GM12873 (cell line): ENCODE results near the gene CLDN14.

Experiments used
- TF ChIP-seq, protein P1 (sequence below): IDR thresholded peaks from 2 replicates; pipeline ENCODE4 v1.5.1; 2012; ENCODE audit warnings: low read depth, mild to moderate bottlenecking, moderate library complexity, low read length, control low read depth; ENCODE audit not compliant: insufficient read depth; ENCODE audit errors: missing control alignments

Gene CLDN14

DNA sequence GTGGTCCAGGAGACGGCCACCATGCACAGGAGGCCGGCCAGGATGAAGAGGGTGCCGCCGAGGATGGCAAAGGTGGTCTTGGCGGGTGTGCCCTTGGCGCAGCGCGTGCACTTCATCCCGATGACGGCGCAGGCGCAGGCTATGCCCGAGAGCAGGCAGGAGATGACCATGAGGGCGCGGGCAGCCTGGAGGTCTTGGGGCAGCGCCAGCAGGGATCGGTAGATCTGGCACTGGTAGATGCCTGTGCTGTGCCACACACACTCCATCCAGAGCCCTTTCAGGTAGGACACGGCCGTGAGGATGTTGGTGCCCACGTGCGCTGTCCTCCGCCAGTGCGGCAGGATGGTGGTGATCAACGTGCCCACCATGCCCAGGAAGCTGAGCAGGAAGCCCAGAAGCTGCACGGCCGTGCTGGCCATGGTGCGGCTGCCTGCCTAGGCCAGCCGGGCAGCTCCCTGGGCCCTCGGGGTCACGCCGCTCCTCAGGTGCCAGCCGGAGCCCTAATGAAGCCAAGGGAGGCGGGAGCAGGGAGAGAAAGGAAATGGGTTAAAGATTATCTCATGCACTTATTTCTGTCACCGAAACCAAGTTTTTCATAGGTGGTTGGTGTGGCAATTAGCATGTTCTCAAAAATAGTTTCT lies 18.5 kb downstream of the CLDN14 start:
- TF ChIP-seq, protein P1, sequence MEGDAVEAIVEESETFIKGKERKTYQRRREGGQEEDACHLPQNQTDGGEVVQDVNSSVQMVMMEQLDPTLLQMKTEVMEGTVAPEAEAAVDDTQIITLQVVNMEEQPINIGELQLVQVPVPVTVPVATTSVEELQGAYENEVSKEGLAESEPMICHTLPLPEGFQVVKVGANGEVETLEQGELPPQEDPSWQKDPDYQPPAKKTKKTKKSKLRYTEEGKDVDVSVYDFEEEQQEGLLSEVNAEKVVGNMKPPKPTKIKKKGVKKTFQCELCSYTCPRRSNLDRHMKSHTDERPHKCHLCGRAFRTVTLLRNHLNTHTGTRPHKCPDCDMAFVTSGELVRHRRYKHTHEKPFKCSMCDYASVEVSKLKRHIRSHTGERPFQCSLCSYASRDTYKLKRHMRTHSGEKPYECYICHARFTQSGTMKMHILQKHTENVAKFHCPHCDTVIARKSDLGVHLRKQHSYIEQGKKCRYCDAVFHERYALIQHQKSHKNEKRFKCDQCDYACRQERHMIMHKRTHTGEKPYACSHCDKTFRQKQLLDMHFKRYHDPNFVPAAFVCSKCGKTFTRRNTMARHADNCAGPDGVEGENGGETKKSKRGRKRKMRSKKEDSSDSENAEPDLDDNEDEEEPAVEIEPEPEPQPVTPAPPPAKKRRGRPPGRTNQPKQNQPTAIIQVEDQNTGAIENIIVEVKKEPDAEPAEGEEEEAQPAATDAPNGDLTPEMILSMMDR: no peak

DNA sequence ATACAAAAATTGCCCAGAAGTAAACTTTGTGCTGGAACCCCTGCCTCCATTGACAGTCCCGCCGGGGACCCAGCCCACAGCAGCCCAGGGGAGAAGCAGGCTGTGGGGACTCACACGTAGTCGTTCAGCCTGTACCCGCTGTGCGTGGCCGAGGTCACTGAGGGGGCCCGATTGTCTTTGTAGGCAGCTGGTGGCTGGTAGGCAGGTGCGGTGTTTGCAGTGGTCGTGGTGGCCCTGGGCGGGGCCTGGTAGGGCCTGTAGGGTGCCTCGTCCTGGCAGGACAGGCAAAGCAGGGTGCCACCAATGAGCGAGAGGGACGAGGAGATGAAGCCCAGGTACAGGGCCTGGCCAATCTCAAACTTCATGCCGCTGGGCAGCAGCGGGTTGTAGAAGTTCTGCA lies 19.1 kb downstream of the CLDN14 start:
- TF ChIP-seq, protein P1: no peak

DNA sequence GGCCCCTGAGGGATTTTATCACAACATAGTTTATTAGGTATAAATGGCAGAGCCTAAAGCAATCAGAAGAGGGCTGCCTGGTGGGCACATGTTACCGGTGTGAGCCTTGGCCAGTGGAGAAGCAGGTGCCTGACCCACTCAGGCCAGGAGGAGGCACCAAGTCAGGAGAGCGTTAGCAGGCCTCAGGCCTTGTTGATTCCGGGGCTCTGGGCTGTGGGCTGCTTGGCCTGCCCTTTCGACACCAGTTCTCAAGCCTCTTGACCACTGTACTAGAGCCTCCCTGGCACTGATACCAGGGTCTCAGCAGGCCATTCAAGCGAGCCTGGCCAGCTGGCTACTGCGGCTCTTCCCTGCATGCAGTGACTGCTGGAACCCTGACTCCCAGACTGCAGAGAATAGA lies 20.8 kb downstream of the CLDN14 start:
- TF ChIP-seq, protein P1: no peak

DNA sequence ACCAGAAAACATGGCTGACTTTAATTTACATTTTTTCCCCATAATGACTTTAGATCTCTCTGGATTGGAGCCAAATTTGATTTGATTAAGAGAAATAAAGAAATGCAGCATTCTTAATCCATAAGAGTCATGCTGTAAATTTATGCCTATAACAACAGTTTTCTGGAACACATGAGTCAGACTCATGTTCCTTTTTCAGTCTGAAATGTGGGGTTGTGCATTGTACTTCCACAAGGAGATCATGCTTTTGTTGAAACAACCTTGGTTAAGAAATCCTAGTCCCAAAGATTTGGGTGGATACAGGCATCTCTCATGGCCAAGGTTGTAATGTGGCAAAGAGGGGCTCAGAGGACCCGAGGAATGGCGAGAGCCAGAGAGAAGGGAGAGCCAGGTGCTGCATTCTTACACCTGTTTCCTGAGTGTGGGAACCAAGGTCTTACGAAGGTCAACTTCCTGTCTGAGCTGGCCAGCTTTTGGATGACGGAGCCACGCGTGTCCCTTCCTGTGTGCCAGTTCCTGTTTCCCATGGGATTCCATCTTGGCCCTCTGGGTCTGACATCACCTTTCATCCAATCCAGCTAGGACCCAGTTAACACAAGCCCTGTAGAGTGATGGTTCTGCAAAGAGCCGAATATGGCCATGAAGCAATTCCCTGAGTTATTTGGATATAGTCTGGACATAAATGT lies 23.1 kb downstream of the CLDN14 start:
- TF ChIP-seq, protein P1: no peak

DNA sequence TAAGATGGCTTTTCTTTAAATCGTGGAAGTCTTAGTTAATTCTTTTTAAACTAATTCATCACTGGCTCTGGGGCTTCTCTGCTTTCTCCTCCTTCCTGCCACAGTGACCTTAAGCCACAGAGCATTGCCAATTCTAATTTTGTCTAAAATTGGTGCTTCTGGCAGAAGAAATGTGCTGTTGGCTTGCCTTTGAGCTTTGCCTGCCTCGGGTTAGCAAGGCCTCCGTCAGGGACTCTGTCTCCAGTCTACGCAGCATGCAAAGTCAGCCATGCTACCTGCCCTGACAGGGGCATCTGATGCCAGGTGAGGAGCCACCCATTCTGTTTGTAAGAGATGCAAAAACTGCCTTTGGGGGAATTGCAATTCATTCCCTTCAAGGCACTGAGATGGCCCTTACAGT lies 25.2 kb downstream of the CLDN14 start:
- TF ChIP-seq, protein P1: no peak

DNA sequence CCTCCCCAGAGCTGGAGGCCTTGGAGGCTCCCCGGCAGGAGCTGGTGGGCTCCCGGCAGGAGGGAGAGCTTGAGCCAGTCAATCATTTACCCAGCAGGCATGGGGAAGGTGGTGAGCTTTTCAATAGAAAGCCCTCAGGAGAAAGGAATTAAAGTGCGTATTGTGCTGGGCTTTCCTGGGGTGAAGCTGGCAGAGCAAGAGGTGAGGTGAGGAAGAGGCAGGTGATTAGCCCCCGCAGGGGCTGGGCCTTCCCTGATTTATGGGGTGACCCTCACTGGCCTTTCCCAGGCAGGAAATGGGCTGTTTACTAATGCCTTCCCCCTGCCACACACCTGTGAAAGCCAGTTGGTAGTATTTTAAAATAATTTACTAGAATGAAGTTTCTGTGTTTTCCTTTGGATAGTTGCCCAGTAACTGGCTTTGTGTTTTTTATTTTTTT lies 25.8 kb downstream of the CLDN14 start:
- TF ChIP-seq, protein P1: no peak

DNA sequence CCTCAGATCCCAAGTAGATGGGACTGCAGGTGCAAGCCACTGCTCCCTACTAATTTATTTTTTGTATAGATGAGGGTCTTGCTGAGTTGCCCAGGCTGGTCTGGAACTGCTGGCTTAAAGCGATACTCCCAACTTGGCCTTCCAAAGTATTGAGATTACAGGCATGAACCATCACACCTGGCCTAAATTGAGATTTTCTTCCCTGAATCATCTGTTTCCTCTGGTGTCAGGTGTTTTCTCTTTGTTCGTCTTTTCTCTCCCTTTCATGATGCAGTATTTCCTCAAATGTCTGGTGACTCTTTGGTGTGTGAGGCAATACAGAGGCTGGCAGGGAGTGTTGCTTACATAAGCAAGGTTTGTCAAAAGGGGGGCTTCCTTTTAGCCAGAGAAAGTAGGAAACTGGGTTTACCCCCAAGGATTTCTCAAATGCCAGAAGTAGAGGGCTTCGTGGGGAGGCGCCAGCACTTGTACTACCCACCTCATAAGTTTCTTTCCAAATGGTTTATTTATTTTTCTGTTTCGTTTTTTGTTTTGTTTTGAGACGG lies 27.6 kb downstream of the CLDN14 start:
- TF ChIP-seq, protein P1: no peak
